Spinal cord (tissue), 10 donors: ENCODE measurements around the gene WDR81. TPM values are rescaled to one million over a fixed set of nuclear protein-coding genes. Genes with fewer than 3 reads are reported as not detected.
"Not testable (repeated sequence)": the region's sequence is repeated elsewhere in the genome, so short reads cannot be mapped to it uniquely, and the experiment has no call there.

Experiments used
- DNase-seq, 6 donors: peaks; one replicate each; pipeline versions ENCODE4 v3.0.0 to v3.0.0-alpha.2; 2013 to 2015; ENCODE audit warnings: low spot score in 6 of 6, low read depth in 4 of 6
- H3K27ac ChIP-seq: one replicate; pipeline ENCODE4 v1.5.1; 2013; ENCODE audit warnings: low read depth, low read length, control low read depth
- H3K27me3 ChIP-seq: one replicate; pipeline ENCODE4 v1.6.1; 2013; ENCODE audit warnings: low read length; ENCODE audit not compliant: control insufficient read depth, insufficient read depth
- H3K36me3 ChIP-seq: one replicate; pipeline ENCODE4 v1.6.1; 2013; ENCODE audit warnings: low read length; ENCODE audit not compliant: control insufficient read depth, insufficient read depth
- H3K4me1 ChIP-seq: one replicate; pipeline ENCODE4 v1.6.1; 2013; ENCODE audit warnings: low read length; ENCODE audit not compliant: control insufficient read depth, insufficient read depth
- H3K4me3 ChIP-seq: one replicate; pipeline ENCODE4 v1.5.1; 2013; ENCODE audit warnings: low read depth, low read length, control low read depth
- H3K9me3 ChIP-seq: one replicate; pipeline ENCODE4 v1.6.1; 2013; ENCODE audit warnings: low read length; ENCODE audit not compliant: control insufficient read depth, insufficient read depth
- WGBS: methylation state at CpG from one replicate; pipeline ENCODE4 v1.1.5; 2013; ENCODE audit warnings: missing lambda C conversion rate; ENCODE audit not compliant: insufficient coverage; 5-methylcytosine and 5-hydroxymethylcytosine counted together
- polyA plus RNA-seq, 2 donors: library from polyadenylated mRNA; unstranded; fragments of 120-200 nt; gene quantifications; one replicate each; pipeline ENCODE4 v1.2.1, GENCODE V29; 2013; ENCODE audit not compliant: insufficient read length in 2 of 2
- total RNA-seq, 2 donors: library from RNA; depleted of rRNA in 1 of 2; stranded (reverse); fragments of 120-200 nt in 1 of 2; fragments of >200 nt in 1 of 2; gene quantifications; one replicate each; pipeline versions ENCODE4 v1.2.3 to v1.2.4, GENCODE V29; 2013 to 2014
- donor health status: healthy.

WDR81 gene
- total and polyA plus RNA-seq, 4 donors: 9.9 to 17.0 (median 13.9) TPM

DNA sequence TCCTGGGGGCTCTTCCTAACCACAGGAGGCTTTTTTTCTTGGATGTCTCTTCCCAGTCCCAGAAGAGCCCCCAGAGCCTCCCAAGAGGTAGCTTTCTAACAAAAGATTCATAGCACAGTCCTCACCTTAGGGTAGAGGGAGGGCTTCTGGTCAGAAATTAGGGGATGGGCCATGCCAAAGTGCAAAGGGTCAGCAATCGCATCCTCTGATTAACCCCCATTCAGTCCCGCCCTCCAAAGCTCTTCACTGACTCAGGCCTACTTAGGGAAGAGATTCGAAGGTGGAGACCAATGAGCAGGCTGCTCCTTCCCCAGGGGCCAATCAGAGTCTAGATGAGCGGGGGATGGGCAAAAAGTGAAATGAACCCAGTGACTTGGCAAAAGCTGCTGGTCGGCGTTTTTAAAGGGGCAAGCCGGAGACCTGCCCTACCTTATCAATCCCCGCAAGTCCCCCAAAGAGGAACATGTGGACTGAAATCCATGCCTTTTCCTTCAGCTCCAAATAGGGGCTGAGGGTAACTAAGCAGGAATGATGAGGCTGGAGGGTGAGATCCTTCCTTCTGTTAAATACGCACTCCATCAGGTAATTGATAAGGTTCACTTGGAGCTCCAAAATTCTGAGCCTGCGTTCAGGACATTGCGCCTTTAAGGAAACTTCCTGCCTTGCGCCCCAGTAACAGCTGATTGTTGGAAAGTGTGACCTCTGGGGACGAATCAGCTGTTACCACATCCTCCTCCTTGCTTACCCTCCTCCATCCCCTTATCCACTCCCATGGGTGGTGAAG lies 7.4 kb upstream of the WDR81 start:
- H3K27me3 ChIP-seq: no peaks in the 10 kb centered on the region
- H3K9me3 ChIP-seq: no peaks in the 10 kb centered on the region
- H3K27ac ChIP-seq: peak overlapping the region; percentile 100
- peaks cover 22% of the 10 kb centered on the region for H3K36me3 ChIP-seq
- WGBS: no CpG with 5 or more reads among the region's 13 CpGs
- H3K4me3 ChIP-seq: peak overlapping the region; percentile 94
- DNase-seq: peak; percentile 88 to 98 (median 93)
- H3K4me1 ChIP-seq: peaks cover 43% of the 10 kb centered on the region

DNA sequence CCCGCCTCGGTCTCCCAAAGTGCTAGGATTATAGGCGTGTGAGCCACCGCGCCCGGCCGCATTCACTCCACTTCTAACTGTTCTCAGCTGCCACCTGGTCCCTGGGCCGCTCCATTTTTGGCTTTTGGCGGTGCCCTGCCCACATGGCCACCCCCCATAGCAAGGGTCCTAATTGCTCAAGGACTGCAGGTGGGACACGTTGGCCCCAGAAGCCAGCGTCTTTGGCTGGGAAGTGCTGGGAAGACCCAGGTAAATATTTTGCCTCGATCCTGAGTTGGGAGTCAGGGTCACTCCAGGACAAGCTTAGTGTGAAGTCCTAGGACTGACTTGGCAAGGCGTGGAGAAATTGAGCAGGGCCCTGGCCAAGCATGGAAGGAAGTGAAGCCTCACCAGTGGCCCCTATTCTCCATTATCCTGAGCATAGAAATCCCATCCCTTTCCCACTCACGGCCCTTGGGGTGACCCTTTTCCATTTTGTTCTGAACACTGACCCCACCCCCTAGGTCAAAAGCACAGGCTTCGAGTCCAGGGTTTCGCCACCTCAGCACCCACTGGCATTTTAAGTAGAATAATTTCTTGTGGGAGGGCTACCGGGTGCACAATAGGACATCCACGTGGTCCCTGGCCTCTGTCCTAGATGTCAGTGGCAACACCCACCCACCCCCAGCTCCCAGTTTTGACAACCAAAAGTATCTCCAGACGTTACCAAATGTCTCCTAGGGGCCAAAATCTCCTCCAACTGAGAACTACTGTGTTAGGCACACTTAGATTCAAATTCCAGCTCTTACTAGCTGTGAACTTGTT lies 5.9 kb upstream of the WDR81 start:
- DNase-seq: no peak
- Histone ChIP-seq H3K9me3 (no peaks in the 10 kb centered on the region), H3K4me3 (no peak overlapping the region), H3K27ac (no peak overlapping the region), H3K36me3 (peaks cover 9% of the 10 kb centered on the region), H3K27me3 (no peaks in the 10 kb centered on the region), H3K4me1 (peaks cover 44% of the 10 kb centered on the region)
- 91% methylated on average over 17 of the region's 19 CpGs for WGBS

DNA sequence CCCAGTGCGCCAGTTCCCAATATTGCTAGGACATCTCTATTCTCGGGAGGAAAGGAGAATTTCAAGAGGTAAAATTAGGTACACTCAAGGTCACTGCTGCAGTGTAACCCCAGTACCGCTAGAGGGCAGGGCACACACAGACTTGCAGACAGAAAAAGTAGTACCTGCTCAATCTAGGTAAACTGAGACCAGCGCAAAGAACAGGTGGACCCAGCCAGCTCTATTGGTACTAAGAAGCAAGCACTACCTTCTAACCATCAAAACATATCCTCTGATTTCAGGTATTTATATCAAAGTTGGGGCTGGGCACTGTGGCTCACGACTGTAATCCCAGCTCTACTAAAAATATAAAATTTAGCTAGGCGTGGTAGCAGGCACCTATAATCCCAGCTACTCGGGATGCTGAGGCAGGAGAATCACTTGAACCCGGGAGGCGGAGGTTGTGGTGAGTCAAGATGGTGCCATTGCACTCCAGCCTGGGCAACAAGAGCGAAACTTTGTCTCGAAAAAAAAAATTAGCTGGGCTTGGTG lies 3.6 kb upstream of the WDR81 start:
- H3K4me3 ChIP-seq: no peak overlapping the region
- H3K9me3 ChIP-seq: no peaks in the 10 kb centered on the region
- H3K36me3 ChIP-seq: peaks cover 8% of the 10 kb centered on the region
- no peak overlapping the region for H3K27ac ChIP-seq
- H3K27me3 ChIP-seq: no peaks in the 10 kb centered on the region
- 34% methylated on average over 9 of the region's 11 CpGs for WGBS
- H3K4me1 ChIP-seq: peaks cover 42% of the 10 kb centered on the region
- DNase-seq: peak in 2 of 6 donors; percentile 74 to 88

DNA sequence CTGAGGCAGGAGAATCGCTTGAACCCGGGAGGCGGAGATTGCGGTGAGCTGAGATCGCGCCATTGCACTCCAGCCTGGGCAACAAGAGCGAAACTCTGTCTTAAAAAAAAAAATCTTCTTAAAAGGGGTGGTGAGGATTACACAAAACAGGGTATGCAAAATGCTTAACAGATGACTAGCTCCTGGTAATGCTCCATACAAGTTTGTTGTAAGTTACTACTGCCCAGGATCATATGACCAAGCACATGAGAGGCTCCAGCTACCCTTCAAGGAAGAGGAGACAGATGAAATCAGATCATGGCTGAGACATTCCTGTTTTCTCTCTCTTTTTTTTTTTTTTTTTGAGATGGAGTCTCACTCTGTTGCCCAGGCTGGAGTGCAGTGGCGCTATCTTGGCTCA lies 2.5 kb upstream of the WDR81 start:
- peaks cover 19% of the 10 kb centered on the region for H3K36me3 ChIP-seq
- peaks cover 42% of the 10 kb centered on the region for H3K4me1 ChIP-seq
- H3K4me3 ChIP-seq, H3K27ac ChIP-seq, H3K9me3 ChIP-seq, DNase-seq, H3K27me3 ChIP-seq: not testable (repeated sequence)
- WGBS: 100% methylated on average over 6 of the region's 8 CpGs

DNA sequence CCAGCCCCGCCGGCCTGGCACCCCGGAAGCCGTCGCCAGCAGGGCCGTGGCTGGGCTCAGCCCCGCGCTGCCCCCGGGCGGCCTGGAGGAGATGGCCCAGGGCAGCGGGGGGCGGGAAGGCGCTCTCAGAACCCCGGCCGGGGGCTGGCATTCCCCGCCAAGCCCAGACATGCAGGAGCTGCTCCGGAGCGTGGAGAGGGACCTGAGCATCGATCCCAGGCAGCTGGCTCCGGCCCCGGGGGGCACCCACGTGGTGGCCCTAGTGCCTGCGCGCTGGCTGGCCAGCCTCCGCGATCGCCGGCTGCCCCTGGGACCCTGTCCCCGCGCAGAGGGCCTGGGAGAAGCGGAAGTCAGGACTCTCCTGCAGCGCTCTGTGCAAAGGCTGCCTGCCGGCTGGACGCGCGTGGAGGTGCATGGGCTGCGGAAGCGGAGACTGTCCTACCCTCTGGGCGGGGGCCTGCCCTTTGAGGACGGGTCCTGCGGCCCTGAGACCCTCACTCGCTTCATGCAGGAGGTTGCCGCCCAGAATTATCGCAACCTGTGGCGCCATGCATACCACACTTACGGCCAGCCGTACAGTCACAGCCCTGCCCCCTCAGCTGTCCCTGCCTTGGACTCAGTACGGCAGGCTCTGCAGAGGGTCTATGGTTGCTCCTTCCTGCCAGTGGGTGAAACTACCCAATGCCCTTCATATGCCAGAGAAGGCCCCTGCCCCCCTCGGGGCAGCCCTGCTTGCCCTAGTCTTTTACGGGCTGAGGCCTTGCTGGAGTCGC lies 551 bp downstream of the WDR81 start:
- no peak overlapping the region for H3K27ac ChIP-seq
- 28% methylated on average over 51 of the region's 51 CpGs for WGBS

DNA sequence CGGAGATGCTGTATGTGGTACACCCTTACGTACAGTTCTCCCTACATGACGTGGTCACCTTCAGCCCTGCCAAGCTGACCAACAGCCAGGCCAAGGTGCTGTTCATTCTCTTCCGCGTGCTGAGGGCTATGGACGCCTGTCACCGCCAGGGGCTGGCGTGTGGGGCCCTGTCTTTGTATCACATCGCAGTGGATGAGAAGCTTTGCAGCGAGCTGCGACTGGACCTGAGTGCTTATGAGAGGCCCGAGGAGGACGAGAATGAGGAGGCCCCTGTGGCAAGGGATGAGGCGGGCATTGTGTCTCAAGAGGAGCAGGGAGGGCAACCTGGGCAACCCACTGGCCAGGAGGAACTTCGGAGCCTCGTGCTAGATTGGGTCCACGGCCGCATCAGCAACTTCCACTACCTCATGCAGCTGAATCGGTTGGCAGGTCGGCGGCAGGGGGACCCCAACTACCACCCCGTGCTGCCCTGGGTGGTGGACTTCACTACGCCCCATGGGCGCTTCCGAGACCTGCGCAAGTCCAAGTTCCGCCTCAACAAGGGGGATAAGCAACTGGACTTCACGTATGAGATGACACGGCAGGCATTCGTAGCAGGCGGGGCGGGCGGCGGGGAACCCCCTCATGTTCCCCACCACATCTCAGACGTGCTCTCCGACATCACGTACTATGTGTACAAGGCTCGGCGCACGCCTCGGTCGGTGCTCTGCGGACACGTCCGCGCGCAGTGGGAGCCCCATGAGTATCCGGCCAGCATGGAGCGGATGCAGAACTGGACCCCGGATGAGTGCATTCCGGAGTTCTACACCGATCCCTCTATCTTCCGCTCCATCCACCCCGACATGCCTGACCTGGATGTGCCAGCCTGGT lies 1.4 kb downstream of the WDR81 start:
- Histone ChIP-seq H3K9me3 (no peaks in the 10 kb centered on the region), H3K36me3 (peaks cover 51% of the 10 kb centered on the region), H3K27me3 (no peaks in the 10 kb centered on the region), H3K4me3 (no peak overlapping the region), H3K4me1 (peaks cover 36% of the 10 kb centered on the region), H3K27ac (no peak overlapping the region)
- WGBS: 94% methylated on average over 54 of the region's 54 CpGs
- DNase-seq: no peak

More for the DNA sequence above, 551 bp downstream of the WDR81 start:
- Histone ChIP-seq H3K4me3 (peak overlapping the region; percentile 37), H3K27me3 (no peaks in the 10 kb centered on the region), H3K9me3 (no peaks in the 10 kb centered on the region), H3K4me1 (peaks cover 30% of the 10 kb centered on the region), H3K36me3 (peaks cover 43% of the 10 kb centered on the region)
- no peak for DNase-seq

DNA sequence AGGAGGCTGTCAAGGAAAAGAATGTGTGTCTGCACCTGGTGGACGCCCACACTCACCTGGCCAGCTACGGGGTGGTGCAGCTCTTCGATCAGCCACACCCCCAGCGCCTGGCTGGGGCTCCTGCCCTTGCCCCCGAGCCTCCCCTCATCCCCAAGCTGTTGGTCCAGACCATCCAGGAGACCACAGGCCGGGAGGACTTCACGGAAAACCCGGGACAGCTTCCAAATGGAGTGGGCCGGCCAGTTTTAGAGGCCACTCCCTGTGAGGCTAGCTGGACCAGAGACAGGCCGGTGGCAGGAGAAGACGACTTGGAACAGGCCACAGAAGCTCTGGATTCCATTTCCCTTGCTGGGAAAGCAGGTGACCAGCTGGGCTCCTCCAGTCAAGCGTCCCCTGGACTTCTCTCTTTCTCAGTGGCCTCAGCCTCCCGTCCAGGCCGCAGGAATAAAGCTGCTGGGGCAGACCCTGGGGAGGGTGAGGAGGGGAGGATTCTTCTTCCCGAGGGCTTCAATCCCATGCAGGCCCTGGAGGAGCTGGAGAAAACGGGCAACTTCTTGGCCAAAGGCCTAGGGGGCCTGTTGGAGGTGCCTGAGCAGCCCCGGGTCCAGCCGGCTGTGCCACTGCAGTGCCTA lies 2.2 kb downstream of the WDR81 start:
- peaks cover 36% of the 10 kb centered on the region for H3K4me1 ChIP-seq
- H3K9me3 ChIP-seq: no peaks in the 10 kb centered on the region
- WGBS: 88% methylated on average over 18 of the region's 18 CpGs
- H3K27ac ChIP-seq: no peak overlapping the region
- H3K36me3 ChIP-seq: peaks cover 55% of the 10 kb centered on the region
- H3K4me3 ChIP-seq: no peak overlapping the region
- no peak for DNase-seq
- no peaks in the 10 kb centered on the region for H3K27me3 ChIP-seq

DNA sequence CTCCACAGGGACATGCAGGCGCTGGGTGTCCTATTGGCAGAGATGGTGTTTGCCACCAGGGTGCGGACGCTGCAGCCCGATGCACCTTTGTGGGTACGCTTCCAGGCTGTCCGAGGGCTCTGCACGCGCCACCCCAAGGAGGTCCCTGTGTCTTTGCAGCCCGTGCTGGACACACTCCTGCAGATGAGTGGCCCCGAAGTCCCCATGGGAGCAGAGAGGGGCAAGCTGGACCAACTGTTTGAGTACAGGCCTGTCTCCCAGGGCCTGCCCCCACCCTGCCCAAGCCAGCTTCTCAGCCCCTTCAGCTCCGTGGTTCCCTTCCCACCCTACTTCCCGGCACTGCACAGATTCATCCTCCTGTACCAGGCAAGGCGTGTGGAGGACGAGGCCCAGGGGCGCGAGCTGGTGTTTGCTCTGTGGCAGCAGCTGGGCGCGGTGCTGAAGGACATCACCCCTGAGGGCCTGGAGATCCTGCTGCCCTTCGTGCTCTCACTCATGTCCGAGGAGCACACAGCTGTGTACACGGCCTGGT lies 2.8 kb downstream of the WDR81 start:
- no peak overlapping the region for H3K4me3 ChIP-seq
- H3K27ac ChIP-seq: no peak overlapping the region
- peaks cover 58% of the 10 kb centered on the region for H3K36me3 ChIP-seq
- DNase-seq: no peak
- WGBS: 95% methylated on average over 21 of the region's 21 CpGs
- no peaks in the 10 kb centered on the region for H3K9me3 ChIP-seq
- peaks cover 36% of the 10 kb centered on the region for H3K4me1 ChIP-seq
- no peaks in the 10 kb centered on the region for H3K27me3 ChIP-seq
